GM12865 (cell line): ENCODE results near the gene NCDN.
"Not testable (repeated sequence)": the region's sequence is repeated elsewhere in the genome, so short reads cannot be mapped to it uniquely, and the experiment has no call there.

Experiments
- DNase-seq: peaks from one replicate; pipeline ENCODE4 v3.0.0; 2010; ENCODE audit warnings: low read depth
- H3K4me3 ChIP-seq: 2 replicates; pipeline ENCODE4 v1.5.1; 2011; ENCODE audit warnings: mild to moderate bottlenecking, low read depth, low read length, control low read depth
- TF ChIP-seq, protein P1 (sequence below): IDR thresholded peaks from 2 replicates; pipeline ENCODE4 v1.5.1; 2011; ENCODE audit warnings: low read length, control low read depth, low read depth, inconsistent platforms; ENCODE audit not compliant: insufficient read depth; ENCODE audit errors: missing control alignments

The NCDN gene

DNA sequence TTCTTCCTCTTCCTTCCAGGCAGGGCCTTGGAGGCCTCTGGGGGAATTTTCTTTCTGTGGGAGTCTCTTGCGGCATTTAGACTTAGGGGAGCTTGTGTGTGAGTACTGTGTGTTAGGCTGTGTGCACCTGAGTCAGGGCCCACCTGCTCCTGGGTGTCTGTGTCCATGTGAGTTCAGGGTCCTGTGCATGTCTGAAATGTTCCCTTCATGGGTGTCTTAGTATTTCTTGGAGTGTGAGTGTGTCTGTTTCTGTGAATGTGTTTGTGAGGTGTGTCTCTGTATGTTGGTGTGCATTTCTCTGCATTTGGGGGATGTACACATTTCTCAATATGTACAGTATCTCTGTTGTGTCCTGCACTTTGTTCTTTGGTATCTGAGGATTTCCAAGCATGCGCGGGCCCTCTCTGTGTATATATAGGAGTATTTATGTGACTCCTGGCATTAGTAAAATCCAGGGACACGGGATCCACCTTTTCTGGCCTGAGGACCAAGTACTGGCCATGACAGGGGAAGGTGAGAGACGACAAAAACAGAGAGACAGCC is 17.9 kb downstream of the NCDN start:
- TF ChIP-seq, protein P1, sequence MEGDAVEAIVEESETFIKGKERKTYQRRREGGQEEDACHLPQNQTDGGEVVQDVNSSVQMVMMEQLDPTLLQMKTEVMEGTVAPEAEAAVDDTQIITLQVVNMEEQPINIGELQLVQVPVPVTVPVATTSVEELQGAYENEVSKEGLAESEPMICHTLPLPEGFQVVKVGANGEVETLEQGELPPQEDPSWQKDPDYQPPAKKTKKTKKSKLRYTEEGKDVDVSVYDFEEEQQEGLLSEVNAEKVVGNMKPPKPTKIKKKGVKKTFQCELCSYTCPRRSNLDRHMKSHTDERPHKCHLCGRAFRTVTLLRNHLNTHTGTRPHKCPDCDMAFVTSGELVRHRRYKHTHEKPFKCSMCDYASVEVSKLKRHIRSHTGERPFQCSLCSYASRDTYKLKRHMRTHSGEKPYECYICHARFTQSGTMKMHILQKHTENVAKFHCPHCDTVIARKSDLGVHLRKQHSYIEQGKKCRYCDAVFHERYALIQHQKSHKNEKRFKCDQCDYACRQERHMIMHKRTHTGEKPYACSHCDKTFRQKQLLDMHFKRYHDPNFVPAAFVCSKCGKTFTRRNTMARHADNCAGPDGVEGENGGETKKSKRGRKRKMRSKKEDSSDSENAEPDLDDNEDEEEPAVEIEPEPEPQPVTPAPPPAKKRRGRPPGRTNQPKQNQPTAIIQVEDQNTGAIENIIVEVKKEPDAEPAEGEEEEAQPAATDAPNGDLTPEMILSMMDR, result no peak
- no peak for DNase-seq
- H3K4me3 ChIP-seq, result no peak overlapping the region

DNA sequence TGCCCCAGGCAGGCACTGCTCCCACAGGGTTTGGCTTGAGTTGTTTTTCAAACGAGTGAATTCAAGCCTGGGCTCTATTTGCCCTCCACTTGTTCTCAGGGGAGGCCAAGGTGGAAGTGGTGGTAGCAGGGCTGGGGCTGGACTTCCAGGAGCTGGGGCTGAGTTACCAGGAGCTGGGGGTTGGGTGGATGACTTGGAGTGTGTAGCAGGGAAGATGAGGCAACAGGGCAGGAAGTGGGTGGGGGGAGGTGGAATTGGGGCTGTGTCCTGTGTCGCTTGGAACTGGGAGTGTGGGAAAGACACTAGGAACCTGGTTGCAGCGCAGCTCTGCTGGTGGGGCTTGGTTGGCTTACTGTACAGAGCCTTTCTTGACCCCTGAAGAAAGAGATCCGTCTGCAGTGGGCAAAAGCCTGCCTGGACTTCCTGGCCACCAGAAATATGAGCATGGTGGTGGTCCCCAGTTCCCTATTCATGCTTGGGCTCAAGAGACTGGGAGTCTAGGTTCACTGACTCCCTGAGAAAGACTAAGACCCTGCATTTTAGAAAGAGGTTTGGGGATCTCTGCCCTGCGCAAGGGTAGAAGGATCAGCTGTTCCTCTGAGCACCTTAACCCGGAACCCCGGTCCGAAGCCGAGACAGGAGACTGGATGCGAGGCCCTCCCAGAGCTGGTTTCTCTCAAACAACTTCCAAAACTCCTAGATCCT is 18.6 kb downstream of the NCDN start:
- no peak overlapping the region for H3K4me3 ChIP-seq
- TF ChIP-seq, protein P1, result no peak
- no peak for DNase-seq

DNA sequence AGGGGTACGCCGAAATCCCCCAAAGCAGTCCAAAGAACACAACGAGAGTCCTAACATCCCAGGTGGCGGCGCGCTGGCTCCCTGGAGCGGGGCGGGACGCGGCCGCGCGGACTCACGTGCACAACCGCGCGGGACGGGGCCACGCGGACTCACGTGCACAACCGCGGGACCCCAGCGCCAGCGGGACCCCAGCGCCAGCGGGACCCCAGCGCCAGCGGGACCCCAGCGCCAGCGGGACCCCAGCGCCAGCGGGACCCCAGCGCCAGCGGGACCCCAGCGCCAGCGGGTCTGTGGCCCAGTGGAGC is 19.1 kb downstream of the NCDN start:
- not testable (repeated sequence) for DNase-seq, H3K4me3 ChIP-seq

DNA sequence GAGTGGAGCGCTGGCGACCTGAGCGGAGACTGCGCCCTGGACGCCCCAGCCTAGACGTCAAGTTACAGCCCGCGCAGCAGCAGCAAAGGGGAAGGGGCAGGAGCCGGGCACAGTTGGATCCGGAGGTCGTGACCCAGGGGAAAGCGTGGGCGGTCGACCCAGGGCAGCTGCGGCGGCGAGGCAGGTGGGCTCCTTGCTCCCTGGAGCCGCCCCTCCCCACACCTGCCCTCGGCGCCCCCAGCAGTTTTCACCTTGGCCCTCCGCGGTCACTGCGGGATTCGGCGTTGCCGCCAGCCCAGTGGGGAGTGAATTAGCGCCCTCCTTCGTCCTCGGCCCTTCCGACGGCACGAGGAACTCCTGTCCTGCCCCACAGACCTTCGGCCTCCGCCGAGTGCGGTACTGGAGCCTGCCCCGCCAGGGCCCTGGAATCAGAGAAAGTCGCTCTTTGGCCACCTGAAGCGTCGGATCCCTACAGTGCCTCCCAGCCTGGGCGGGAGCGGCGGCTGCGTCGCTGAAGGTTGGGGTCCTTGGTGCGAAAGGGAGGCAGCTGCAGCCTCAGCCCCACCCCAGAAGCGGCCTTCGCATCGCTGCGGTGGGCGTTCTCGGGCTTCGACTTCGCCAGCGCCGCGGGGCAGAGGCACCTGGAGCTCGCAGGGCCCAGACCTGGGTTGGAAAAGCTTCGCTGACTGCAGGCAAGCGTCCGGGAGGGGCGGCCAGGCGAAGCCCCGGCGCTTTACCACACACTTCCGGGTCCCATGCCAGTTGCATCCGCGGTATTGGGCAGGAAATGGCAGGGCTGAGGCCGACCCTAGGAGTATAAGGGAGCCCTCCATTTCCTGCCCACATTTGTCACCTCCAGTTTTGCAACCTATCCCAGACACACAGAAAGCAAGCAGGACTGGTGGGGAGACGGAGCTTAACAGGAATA is 19.7 kb downstream of the NCDN start:
- H3K4me3 ChIP-seq, result peak overlapping the region; percentile 90
- peak; percentile 83 for DNase-seq
- TF ChIP-seq, protein P1, result no peak

DNA sequence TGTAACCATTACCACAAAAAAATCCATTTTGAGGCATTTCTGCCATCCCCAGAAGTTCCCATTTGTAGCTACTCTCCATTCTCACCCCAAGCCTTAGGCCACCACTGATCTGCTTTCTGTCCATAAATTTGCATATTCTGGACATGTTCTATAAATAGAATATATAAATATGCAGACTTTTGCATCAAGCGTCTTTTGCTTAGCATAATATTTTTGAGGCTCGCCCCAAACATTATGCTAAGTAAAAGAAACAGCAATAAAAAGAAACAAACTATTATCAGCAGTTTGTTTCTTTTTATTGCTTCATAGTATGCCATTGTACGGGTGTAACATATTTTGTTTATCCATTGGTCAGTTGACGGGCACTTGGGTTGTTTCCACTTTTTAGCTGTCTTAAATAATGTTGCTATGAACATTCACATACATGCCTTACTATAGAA is 23.4 kb downstream of the NCDN start:
- no peak overlapping the region for H3K4me3 ChIP-seq
- no peak for DNase-seq
- TF ChIP-seq, protein P1, result no peak

DNA sequence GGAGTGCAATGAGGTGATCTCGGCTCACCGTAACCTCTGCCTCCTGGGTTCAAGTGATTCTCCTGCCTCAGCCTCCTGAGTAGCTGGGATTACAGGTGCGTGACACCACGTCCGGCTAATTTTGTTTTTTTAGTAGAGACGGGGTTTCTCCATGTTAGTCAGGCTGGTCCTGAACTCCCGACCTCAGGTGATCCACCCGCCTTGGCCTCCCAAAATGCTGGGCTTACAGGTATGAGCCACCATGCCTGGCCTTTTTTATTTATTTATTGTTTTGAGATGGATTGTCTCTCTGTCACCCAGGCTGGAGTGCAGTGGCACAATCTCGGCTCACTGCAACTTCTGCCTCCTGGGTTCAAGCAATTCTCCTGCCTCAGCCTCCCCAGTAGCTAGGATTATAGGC is 24.0 kb downstream of the NCDN start:
- not testable (repeated sequence) for H3K4me3 ChIP-seq, DNase-seq

DNA sequence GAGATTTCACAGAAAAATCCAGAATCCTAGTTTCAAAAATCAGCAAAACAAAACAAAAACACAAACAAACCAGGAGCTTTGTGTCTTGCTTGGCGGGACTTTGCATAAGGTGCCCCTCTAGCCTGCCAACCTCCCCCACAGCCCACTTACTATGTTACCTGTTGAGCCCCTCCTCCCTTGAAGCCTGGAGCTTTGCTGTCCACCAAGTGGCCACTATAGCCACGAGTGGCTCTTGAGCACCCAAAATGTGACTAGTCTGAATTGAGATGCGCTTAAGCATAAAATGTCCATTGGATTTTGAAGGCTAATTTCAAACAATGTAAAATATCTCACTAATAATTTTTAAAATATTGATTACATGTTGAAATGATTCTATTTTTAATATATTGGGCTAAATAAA is 27.7 kb downstream of the NCDN start:
- no peak for DNase-seq
- TF ChIP-seq, protein P1, result no peak
- no peak overlapping the region for H3K4me3 ChIP-seq

DNA sequence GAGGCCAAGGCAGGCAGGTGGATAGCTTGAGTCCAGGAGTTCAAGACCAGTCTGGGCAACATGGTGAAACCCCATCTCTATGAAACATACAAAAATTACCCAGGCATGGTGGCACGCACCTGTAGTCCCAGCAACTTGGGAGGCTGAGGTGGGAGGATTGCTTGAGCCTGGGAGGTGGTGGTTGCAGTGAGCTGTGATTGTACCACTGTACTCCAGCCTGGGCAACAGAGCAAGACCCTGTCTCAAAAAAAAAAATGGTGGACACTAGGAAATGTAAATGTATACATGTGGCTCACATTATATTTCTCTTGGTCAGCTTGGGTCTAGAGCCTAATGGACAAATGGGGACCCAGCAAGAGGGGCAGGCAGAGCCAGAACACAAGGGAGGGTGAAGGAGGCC is 28.2 kb downstream of the NCDN start:
- DNase-seq, H3K4me3 ChIP-seq: not testable (repeated sequence)
